HT-29 (cell line): Measurements from ENCODE around the gene NAPA. TPM values are rescaled to one million over a fixed set of nuclear protein-coding genes. Genes with fewer than 3 reads are reported as not detected.

Source experiments
- DNase-seq: peaks from one replicate; pipeline ENCODE4 v3.0.0-alpha.2; 2015; ENCODE audit warnings: low spot score
- total RNA-seq: library from RNA; depleted of rRNA; stranded (reverse); fragments of >200 nt; shearing (Covaris generic); gene quantifications from 2 replicates; pipeline ENCODE4 v1.2.3, GENCODE V29; 2014

Gene NAPA
- total RNA-seq, 1 experiment from 2014 or later: 224 TPM

DNA sequence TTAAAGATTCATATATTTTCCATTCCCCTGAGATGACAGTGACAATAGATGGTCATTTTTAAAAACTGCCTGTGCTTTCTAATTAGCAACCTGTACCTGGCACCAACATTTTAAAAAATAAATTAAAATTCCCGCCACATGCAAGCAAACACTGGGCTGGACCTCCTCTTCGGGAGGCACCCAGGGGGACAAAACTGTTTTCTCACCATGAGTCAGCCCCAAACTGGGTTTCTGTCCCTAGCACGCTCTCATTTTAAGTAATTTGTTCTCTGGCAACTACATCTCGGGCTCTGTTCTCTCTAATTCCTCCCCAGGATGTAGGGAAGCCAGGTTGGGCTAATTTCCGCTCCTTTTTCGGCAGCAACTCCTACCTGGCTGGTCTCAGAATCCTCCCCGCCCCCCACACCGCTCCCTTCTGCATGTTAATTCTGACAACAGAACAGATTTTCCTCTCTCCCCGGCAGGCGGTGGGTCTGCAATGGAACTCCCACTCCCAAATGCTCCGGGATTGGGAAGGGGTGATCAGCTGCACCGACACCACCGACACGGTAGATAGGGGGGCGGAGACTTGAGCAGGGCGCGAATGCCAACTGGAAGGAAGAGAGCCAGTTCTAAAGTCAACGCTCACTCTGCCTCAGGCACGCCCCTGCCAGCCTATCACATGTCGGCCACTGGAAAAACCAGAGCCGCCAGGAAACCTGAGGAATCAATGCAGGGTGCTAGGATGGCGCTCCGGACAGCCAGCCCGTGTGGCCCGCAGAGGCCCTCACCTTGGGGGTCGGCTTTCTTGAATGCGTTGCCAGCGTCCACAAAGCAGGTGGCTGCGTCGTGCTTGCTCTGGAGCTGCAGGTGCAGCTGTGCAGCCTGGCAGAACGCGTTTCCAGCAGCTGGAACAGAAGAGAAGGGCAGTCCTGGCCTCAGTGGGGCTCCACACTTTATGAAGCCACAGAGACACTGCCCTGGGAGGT lies 14.7 kb downstream of the NAPA start:
- no peak for DNase-seq

DNA sequence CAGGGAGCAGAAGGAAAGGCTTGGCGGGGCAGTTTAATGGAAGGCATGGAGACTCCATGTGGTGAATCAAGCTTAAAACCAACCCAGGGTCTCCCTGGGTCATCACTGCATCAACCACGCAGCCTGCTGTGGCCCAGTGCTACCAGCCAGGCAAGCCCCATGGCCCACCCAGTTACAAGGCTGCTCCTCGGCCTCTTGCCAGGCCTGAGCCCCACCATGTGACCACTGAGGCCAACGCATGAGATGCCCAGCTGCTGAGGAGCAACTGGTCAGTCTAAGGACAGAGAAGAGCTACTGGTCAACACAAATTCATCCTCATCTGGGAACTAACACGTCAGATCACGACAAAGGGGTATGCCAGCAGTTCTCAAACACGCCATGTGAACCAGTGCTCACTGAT lies 15.5 kb downstream of the NAPA start:
- DNase-seq: no peak

- no peak for DNase-seq
Measured at GRCh38 chr19:47498561-47498960, 16.3 kb downstream of the NAPA start.

- no peak for DNase-seq
Measured at GRCh38 chr19:47497821-47498520, 16.9 kb downstream of the NAPA start.

- no peak for DNase-seq
Measured at GRCh38 chr19:47497050-47497766, 17.7 kb downstream of the NAPA start.

GRCh38 chr19:47495478-47496372 lies 19.1 kb downstream of the NAPA start:
- DNase-seq: no peak

- DNase-seq: no peak
Measured at GRCh38 chr19:47494729-47495128, 20.1 kb downstream of the NAPA start.

DNA sequence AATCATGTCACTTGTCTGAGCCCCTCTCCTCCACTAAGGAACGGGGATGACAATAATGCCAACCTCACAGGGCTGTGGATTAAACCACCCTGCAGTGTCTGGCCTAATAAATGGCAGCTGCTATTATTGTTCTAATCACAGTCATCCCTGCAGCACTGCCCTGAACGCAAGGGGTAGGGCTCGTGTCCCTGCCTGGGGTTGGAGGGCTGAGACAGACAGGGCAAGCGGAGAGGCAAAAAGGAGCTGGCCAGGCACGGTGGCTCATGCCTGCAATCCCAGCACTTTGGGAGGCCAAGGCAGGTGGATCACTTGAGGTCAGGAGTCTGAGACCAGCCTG lies 20.7 kb downstream of the NAPA start:
- DNase-seq: no peak

- DNase-seq: no peak
Measured at GRCh38 chr19:47493378-47494210, 21.3 kb downstream of the NAPA start.

DNA sequence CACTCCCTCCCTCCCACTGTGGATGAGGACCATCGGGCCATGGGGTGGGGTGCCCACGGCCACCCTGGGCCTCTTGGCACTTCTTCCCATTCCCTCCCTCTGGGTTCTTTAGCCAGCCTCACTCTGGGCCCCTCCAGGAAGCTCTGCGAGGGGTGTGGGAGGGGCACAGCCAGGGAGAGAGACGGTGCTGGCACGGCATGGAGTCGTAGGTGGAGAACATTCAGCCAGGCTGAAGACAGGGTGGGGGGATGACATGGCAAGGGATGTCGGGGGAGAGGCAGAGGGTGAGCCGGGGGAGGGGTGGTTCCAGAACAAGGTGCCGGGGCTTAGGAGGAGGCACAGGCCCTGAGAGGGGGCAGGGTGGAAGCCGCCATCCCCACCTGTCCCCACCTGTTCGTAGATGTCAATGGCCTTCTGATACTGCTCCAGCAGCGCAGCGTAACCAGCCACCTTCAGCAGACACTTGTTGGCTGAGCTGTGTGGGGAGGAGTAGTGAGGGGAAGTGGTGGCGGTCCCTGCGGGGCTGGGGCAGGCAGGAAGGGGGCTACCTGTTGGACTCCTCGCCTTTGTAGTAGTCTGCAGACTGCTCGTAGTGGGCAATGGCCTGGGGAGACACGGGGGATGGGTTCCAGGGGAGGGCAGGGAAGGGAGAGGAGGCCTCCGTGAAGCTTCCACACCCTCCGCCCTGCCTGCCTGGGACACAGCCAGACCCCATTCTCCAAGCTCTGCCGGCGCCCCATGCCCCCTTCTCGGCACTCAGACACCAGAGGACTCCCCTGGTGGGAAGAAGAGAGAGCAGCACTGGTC lies 22.1 kb downstream of the NAPA start:
- no peak for DNase-seq

GRCh38 chr19:47492137-47492533 lies 22.7 kb downstream of the NAPA start:
- no peak for DNase-seq

- DNase-seq: no peak
Measured at GRCh38 chr19:47491358-47492136, 23.3 kb downstream of the NAPA start.

GRCh38 chr19:47490847-47491246 lies 24.0 kb downstream of the NAPA start:
- DNase-seq: no peak

DNA sequence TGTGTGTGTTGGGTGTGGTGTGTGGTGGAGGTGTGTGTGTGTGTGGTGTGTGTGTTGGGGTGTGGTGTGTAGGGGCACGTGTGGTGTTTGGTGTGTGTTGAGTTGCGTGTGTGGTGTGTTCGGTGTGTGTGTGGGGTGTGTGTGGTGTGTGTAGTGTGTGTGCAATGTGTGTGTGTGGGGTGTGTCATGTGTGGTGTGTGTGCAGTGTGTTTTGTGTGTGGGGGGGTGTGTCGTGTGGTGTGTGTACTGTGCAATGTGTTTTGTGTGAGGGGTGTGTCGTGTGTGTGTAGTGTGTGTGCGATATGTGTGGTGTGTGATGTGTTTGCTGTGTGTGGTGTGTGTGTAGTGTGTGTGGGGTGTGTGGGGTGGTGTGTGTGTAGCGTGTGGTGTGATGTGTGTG lies 24.8 kb downstream of the NAPA start:
- DNase-seq: no peak

GRCh38 chr19:47489072-47489914 lies 25.6 kb downstream of the NAPA start:
- no peak for DNase-seq

DNA sequence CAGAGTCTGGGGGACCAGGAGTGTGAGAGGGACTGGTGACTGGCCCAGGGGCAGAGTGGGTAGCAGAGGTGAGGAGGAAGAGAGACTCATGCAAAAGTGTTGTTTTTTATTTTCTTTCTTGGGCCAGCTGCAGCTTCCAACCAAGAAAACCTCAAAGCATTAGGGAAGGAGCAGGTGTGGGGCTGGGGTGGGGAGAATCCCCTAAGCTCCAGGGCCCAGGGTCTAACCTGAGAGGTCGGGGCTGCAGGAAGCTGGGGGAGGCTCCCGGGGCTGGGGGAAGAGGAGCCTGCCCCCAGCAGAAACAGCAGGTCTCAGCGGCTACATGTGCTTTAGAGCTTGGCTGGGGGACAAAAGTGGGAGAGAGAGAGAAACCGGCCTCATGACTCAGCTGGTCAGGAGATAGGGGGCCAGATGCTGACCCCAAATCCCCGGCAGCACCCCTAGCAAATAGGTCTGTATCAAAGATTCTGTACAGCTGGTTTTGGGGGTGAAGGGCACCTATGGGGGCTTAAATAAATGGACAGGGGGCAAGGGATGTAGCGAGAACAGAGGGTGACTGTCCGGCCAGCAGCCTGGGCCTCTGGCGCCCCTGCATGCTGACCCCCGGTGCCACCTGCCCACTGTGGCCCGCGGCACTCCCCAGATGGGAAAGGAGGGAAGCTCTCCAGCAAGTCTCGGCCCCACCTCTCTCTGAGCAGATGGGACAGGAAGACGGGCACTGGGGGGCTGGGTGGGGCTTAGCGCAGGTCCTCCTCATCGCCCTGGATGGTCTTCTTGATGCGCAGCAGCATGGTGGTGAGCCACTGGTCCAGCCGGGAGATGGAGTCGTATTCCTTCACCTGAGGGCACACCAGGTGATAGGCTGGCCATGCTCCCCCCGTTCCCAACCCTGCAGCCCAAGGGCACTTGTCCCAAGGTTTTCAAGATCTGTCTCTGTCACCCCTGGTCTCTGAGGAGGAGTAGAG lies 27.0 kb downstream of the NAPA start:
- no peak for DNase-seq

DNA sequence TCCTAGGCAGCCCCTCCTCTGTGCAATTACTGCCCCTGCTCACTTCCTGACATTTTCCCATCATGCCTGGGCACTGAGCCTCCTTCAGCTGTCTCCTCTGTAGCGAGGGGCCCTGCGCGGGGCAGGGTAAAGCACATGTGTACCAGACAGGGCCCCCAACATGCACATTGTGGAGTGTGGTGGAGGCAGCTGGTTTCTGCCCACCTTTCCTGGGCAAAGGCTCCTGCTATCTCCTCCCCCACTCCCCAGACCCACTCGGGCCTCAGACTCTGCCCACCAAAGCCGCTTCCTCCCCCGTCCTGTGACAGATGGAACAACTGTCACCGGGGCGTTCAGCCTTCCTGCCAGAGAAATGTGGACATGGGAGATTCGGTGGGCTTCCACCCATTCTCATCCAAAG lies 28.0 kb downstream of the NAPA start:
- no peak for DNase-seq
